Measurements from ENCODE around the gene SEMA3B. TPM values are rescaled to one million over a fixed set of nuclear protein-coding genes. Genes with fewer than 3 reads are reported as not detected.

SEMA3B gene
- total RNA-seq, 1 experiment from 2014 or later, result 0.43 TPM

DNA sequence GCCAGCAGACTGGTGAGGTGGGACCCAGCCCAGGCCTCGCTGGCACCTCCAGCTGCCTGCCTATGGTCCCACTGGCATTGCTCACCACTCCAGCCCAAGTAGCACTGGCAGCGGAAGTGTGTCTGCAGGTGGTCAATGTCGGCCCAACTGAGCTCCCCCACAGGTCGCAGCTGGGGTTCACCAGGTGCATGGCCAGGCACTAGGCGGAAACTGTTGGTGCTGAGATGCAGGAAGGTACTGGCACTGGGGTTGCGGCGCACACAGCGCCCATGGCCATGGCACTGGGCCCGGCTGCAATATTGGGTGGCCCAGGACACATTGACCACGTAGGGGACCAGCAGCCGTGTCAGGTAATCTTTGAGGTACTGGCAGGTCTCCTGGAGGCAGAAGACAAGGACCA, 49.2 kb downstream of the SEMA3B start:
- no peaks in the 10 kb centered on the region for H3K36me3 ChIP-seq (ENCODE audit: insufficient read depth, low read length, poor library complexity, severe bottlenecking)
- no TSS peak for BruUV-seq (replicated peaks)
- ChIA-PET CTCF (no interaction called here), POLR2A (ENCODE audit: low non-redundant PET) (no interaction called here)
- H3K27me3 ChIP-seq (replicated peaks; ENCODE audit: insufficient read depth, low read depth, low read length, poor library complexity), result no peaks in the 10 kb centered on the region
- H3K4me3 ChIP-seq (ENCODE audit: low read depth, low read length, poor library complexity, severe bottlenecking), result no peak overlapping the region
- peaks cover 3% of the 10 kb centered on the region for H3K4me1 ChIP-seq (ENCODE audit: insufficient read depth, low read length, poor library complexity, severe bottlenecking)
- no peaks in the 10 kb centered on the region for H3K9me3 ChIP-seq (ENCODE audit: low read depth, low read length, poor library complexity, severe bottlenecking)
- no peak for DNase-seq (ENCODE audit: low spot score)
- intact Hi-C loops (cut with micrococcal nuclease; ENCODE audit: unreplicated experiment), result no loop called here
- TF ChIP-seq EZH2 (IDR thresholded peaks at IDR 0.05; ENCODE audit: borderline replicate concordance, low read depth, low read length, poor library complexity, severe bottlenecking), result no peak
- TF ChIP-seq, protein P1, sequence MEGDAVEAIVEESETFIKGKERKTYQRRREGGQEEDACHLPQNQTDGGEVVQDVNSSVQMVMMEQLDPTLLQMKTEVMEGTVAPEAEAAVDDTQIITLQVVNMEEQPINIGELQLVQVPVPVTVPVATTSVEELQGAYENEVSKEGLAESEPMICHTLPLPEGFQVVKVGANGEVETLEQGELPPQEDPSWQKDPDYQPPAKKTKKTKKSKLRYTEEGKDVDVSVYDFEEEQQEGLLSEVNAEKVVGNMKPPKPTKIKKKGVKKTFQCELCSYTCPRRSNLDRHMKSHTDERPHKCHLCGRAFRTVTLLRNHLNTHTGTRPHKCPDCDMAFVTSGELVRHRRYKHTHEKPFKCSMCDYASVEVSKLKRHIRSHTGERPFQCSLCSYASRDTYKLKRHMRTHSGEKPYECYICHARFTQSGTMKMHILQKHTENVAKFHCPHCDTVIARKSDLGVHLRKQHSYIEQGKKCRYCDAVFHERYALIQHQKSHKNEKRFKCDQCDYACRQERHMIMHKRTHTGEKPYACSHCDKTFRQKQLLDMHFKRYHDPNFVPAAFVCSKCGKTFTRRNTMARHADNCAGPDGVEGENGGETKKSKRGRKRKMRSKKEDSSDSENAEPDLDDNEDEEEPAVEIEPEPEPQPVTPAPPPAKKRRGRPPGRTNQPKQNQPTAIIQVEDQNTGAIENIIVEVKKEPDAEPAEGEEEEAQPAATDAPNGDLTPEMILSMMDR (conservative IDR thresholded peaks at IDR 0.05; ENCODE audit: low read depth, low read length), result no peak
- H3K27ac ChIP-seq (ENCODE audit: low read depth, low read length, poor library complexity, severe bottlenecking), result no peak overlapping the region

DNA sequence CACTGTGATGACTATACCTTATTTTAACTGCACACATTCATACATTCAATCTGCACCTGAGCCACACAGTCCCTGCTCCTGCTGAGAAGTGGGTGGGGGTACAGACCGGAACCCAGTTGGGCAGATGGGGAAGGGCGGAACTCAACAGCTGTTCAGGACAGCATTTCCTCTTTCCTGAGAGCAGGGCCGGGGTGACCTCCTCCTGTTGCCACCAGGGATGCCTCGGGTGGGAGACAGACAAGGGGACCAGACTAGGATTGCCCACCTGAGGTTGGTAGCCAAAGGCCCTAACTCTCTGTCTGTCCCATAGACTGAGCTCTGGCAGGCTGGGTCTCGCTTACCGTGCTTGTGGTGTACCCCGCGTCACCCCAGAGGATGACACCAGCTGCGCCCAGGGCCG, 49.7 kb downstream of the SEMA3B start:
- no peak for DNase-seq (ENCODE audit: low spot score)
- ChIA-PET POLR2A (ENCODE audit: low non-redundant PET) (no interaction called here), CTCF (no interaction called here)
- H3K4me1 ChIP-seq (ENCODE audit: insufficient read depth, low read length, poor library complexity, severe bottlenecking), result peaks cover 3% of the 10 kb centered on the region
- H3K9me3 ChIP-seq (ENCODE audit: low read depth, low read length, poor library complexity, severe bottlenecking), result no peaks in the 10 kb centered on the region
- no peak overlapping the region for H3K27ac ChIP-seq (ENCODE audit: low read depth, low read length, poor library complexity, severe bottlenecking)
- intact Hi-C loops (cut with micrococcal nuclease; ENCODE audit: unreplicated experiment), result no loop called here
- no peaks in the 10 kb centered on the region for H3K36me3 ChIP-seq (ENCODE audit: insufficient read depth, low read length, poor library complexity, severe bottlenecking)
- no peaks in the 10 kb centered on the region for H3K27me3 ChIP-seq (replicated peaks; ENCODE audit: insufficient read depth, low read depth, low read length, poor library complexity)
- no TSS peak for BruUV-seq (replicated peaks)
- H3K4me3 ChIP-seq (ENCODE audit: low read depth, low read length, poor library complexity, severe bottlenecking), result no peak overlapping the region
- TF ChIP-seq EZH2 (IDR thresholded peaks at IDR 0.05; ENCODE audit: borderline replicate concordance, low read depth, low read length, poor library complexity, severe bottlenecking), result no peak
- TF ChIP-seq, protein P1 (conservative IDR thresholded peaks at IDR 0.05; ENCODE audit: low read depth, low read length), result no peak

DNA sequence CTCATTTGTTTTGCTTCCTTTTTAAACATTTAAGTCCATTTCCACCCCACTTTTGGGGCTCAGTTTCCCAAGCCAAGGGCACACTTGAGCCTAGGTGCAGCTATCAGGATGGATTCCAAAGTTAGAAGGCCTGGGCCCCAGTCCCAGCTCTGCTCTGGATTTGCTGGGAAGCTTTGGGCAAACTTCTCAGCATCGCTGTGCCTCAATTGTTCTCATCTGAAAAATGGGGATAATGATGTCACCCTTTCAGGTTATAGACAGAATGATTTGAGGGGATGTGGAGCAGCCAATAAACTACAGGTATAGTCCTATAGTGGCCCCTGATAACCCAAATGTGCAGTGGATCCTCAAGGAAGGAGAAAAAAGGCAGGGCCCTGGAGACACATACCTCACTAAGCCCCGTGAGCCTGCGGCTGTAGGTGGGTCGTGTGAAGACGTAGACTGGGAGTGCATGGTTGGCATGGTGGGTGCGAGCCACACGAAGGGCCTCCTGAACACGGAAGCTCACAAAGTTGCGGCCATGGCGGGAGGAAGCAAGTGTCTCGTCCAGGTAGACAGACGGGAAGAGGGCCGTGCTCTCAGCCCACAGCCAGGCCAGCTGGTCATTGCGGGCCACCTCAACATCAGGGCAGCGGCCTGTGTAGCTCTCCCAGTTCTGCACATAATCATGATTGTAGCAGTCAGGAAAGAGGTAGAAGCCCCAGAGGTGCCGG, 50.4 kb downstream of the SEMA3B start:
- Histone ChIP-seq H3K36me3 (ENCODE audit: insufficient read depth, low read length, poor library complexity, severe bottlenecking) (no peaks in the 10 kb centered on the region), H3K9me3 (ENCODE audit: low read depth, low read length, poor library complexity, severe bottlenecking) (no peaks in the 10 kb centered on the region), H3K4me1 (ENCODE audit: insufficient read depth, low read length, poor library complexity, severe bottlenecking) (peaks cover 3% of the 10 kb centered on the region), H3K27ac (ENCODE audit: low read depth, low read length, poor library complexity, severe bottlenecking) (no peak overlapping the region), H3K4me3 (ENCODE audit: low read depth, low read length, poor library complexity, severe bottlenecking) (no peak overlapping the region), H3K27me3 (replicated peaks; ENCODE audit: insufficient read depth, low read depth, low read length, poor library complexity) (no peaks in the 10 kb centered on the region)
- intact Hi-C loops (cut with micrococcal nuclease; ENCODE audit: unreplicated experiment), result no loop called here
- CTCF ChIA-PET, result no interaction called here
- POLR2A ChIA-PET (ENCODE audit: low non-redundant PET), result no interaction called here
- DNase-seq (ENCODE audit: low spot score), result no peak
- TSS peak; percentile 30 for BruUV-seq (replicated peaks)
- TF ChIP-seq, protein P1 (conservative IDR thresholded peaks at IDR 0.05; ENCODE audit: low read depth, low read length), result no peak
- TF ChIP-seq EZH2 (IDR thresholded peaks at IDR 0.05; ENCODE audit: borderline replicate concordance, low read depth, low read length, poor library complexity, severe bottlenecking), result no peak
